Dendritic cell treated with granulocyte-macrophage colony-stimulating factor and Interleukin-4, amounts not matched to agents 40 ng/mL and 50 ng/mL, for 4 days (primary cell): ENCODE data around the gene AHCYL2.
A peak's percentile ranks its signal among the peaks of the same experiment; 100 is the strongest.
"Not testable (repeated sequence)": the region's sequence is repeated elsewhere in the genome, so short reads cannot be mapped to it uniquely, and the experiment has no call there.

Experiments
- H3K27ac Mint-ChIP-seq: one replicate; pipeline ENCODE4 v1.8.0; 2022; ENCODE audit warnings: mild to moderate bottlenecking, mixed read lengths
- H3K27me3 Mint-ChIP-seq: one replicate; pipeline ENCODE4 v1.8.0; 2022; ENCODE audit warnings: mild to moderate bottlenecking, mixed read lengths
- H3K36me3 Mint-ChIP-seq: one replicate; pipeline ENCODE4 v1.8.0; 2022; ENCODE audit warnings: low read depth, mixed read lengths
- H3K4me1 Mint-ChIP-seq: one replicate; pipeline ENCODE4 v1.8.0; 2022; ENCODE audit warnings: low read depth, mixed read lengths
- H3K4me3 Mint-ChIP-seq: one replicate; pipeline ENCODE4 v1.8.0; 2022; ENCODE audit warnings: mild to moderate bottlenecking, moderate library complexity, mixed read lengths
- H3K9me3 Mint-ChIP-seq: one replicate; pipeline ENCODE4 v1.8.0; 2022; ENCODE audit warnings: mixed read lengths
- intact Hi-C: fragments of 100-400 bp; cut with micrococcal nuclease; formaldehyde crosslinking; loops from one replicate; pipeline ENCODE4 v1.15.0; 2022

AHCYL2 gene

GRCh38 chr7:129202058-129202777 is 22.6 kb upstream of the AHCYL2 start:
- no peaks in the 10 kb centered on the region for H3K36me3 Mint-ChIP-seq
- peaks cover 21% of the 10 kb centered on the region for H3K4me1 Mint-ChIP-seq
- H3K9me3 Mint-ChIP-seq: no peaks in the 10 kb centered on the region
- no peaks in the 10 kb centered on the region for H3K27me3 Mint-ChIP-seq
- intact Hi-C loops: no loop called here
- peak overlapping the region; percentile 58 for H3K27ac Mint-ChIP-seq
- H3K4me3 Mint-ChIP-seq: no peak overlapping the region

DNA sequence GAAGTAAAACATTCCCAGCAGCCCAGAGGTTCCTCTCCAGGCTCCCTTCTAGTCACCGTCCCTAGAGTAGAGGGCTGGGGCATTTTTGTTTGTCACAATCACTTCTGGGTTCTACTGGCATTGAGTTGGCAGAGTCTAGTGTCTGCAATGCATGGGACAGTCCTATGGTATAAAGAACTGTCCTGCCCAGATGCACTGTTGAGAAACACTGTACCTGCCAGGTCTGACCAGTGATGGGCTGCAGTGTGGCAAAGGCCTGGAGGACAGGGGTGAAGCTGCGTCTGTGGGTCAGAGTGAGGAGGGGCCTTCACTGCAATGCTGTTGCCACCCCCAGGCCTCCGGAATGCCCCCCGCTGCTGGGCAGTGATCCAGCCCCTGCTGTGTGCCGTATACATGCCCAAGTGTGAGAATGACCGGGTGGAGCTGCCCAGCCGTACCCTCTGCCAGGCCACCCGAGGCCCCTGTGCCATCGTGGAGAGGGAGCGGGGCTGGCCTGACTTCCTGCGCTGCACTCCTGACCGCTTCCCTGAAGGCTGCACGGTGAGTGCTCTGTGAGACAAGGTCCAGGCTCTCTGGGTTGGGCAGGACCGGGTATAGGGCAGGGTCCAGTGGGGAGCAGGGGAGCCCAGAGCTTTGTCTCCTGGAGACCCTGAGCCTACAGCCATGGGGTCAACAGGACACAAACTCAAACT is 21.6 kb upstream of the AHCYL2 start:
- peaks cover 13% of the 10 kb centered on the region for H3K4me1 Mint-ChIP-seq
- H3K4me3 Mint-ChIP-seq: no peak overlapping the region
- H3K27ac Mint-ChIP-seq: peak overlapping the region; percentile 58
- H3K36me3 Mint-ChIP-seq: no peaks in the 10 kb centered on the region
- no peaks in the 10 kb centered on the region for H3K27me3 Mint-ChIP-seq
- no peaks in the 10 kb centered on the region for H3K9me3 Mint-ChIP-seq
- intact Hi-C loops: no loop called here

GRCh38 chr7:129205126-129205818 is 19.6 kb upstream of the AHCYL2 start:
- H3K36me3 Mint-ChIP-seq: no peaks in the 10 kb centered on the region
- H3K27ac Mint-ChIP-seq: no peak overlapping the region
- H3K9me3 Mint-ChIP-seq: no peaks in the 10 kb centered on the region
- H3K4me3 Mint-ChIP-seq: no peak overlapping the region
- intact Hi-C loops: no loop called here
- H3K4me1 Mint-ChIP-seq: peaks cover 9% of the 10 kb centered on the region
- peaks cover 5% of the 10 kb centered on the region for H3K27me3 Mint-ChIP-seq

DNA sequence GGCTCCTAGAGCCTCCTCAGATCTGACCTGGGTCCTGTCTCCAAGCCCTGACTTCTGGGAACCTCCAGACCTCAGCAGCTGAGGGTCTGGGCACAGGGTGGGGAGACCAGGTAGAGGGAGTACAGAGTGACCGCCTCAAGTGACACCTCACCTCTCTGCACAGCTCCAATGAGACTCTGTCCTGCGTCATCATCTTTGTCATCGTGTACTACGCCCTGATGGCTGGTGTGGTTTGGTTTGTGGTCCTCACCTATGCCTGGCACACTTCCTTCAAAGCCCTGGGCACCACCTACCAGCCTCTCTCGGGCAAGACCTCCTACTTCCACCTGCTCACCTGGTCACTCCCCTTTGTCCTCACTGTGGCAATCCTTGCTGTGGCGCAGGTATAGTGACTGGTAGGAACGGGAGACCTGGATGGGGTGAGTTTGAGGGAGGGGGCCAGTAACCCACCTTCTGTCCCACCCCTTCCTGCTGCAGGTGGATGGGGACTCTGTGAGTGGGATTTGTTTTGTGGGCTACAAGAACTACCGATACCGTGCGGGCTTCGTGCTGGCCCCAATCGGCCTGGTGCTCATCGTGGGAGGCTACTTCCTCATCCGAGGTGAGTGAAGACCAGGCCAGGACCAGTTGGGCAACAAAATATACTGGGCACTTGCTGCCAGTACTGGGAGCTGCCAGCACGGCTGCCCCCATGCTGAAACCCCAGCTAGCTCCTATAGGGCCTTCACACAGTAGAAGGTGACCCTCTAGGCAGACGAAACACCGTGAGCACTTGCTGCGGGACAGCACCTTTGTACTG is 18.6 kb upstream of the AHCYL2 start:
- Mint-ChIP-seq H3K27me3 (peaks cover 7% of the 10 kb centered on the region), H3K9me3 (no peaks in the 10 kb centered on the region), H3K4me3 (no peak overlapping the region), H3K4me1 (peaks cover 9% of the 10 kb centered on the region), H3K27ac (no peak overlapping the region), H3K36me3 (no peaks in the 10 kb centered on the region)
- intact Hi-C loops: no loop called here

DNA sequence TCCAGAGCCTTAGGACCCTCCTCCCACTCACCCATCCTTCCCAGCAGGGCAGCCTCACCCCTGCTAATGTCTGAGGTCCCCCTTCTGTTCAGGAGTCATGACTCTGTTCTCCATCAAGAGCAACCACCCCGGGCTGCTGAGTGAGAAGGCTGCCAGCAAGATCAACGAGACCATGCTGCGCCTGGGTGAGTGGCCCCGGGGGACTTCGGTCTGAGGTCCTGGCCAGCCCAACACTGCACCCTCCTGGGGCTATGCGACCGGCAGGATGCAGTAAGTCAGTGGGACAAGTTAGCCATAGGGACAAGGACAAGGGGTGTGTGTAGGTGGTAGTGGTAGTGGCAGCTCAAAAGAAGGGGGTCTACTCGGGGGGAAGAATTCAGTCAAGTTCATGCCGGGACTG is 16.2 kb upstream of the AHCYL2 start:
- intact Hi-C loops: no loop called here
- no peak overlapping the region for H3K27ac Mint-ChIP-seq
- H3K9me3 Mint-ChIP-seq: no peaks in the 10 kb centered on the region
- H3K27me3 Mint-ChIP-seq: peaks cover 7% of the 10 kb centered on the region
- H3K4me1 Mint-ChIP-seq: peaks cover 10% of the 10 kb centered on the region
- no peaks in the 10 kb centered on the region for H3K36me3 Mint-ChIP-seq
- H3K4me3 Mint-ChIP-seq: no peak overlapping the region

GRCh38 chr7:129209067-129209926 is 15.5 kb upstream of the AHCYL2 start:
- Mint-ChIP-seq H3K27me3 (peaks cover 7% of the 10 kb centered on the region), H3K27ac (no peak overlapping the region), H3K4me1 (peaks cover 16% of the 10 kb centered on the region), H3K36me3 (no peaks in the 10 kb centered on the region), H3K4me3 (no peak overlapping the region), H3K9me3 (no peaks in the 10 kb centered on the region)
- intact Hi-C loops: no loop called here

DNA sequence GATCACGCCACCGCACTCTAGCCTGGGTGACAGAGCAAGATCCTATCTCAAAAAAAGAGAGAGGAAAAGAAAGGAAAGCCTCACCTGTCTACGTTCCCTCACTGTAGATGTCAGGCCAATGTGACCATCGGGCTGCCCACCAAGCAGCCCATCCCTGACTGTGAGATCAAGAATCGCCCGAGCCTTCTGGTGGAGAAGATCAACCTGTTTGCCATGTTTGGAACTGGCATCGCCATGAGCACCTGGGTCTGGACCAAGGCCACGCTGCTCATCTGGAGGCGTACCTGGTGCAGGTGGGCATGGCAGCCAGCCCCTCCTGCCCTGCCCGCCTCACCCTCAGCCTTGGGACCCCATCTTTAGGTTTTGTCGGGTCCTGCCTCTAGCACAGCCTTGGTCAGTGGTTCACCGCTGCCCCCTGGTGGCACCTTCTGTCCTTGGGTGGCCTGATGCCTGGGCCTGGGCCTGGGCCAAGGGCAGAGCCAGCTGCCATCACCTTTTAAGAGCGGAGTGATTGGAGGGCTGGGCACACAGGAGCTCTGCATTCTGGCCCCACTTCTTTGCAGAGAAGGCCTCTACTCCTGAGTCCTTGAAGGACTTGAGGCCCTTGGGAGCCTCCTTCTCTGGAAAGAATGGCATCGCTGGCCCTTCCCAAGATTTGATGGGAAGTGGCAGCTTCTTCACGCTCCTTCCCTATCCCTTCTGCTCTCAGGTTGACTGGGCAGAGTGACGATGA is 14.4 kb upstream of the AHCYL2 start:
- H3K4me1 Mint-ChIP-seq: peaks cover 18% of the 10 kb centered on the region
- H3K4me3 Mint-ChIP-seq: no peak overlapping the region
- no peak overlapping the region for H3K27ac Mint-ChIP-seq
- no peaks in the 10 kb centered on the region for H3K36me3 Mint-ChIP-seq
- intact Hi-C loops: loop anchor here (1.0 to 5.0 kb wide), 2 partner anchors 46 to 308 kb away; no protein-coding TSS in a partner anchor
- H3K9me3 Mint-ChIP-seq: no peaks in the 10 kb centered on the region
- peaks cover 7% of the 10 kb centered on the region for H3K27me3 Mint-ChIP-seq

GRCh38 chr7:129210989-129211312 is 13.9 kb upstream of the AHCYL2 start:
- no peaks in the 10 kb centered on the region for H3K36me3 Mint-ChIP-seq
- intact Hi-C loops: loop anchor here (1.0 to 5.0 kb wide), 2 partner anchors 47 to 309 kb away; no protein-coding TSS in a partner anchor
- H3K9me3 Mint-ChIP-seq: no peaks in the 10 kb centered on the region
- H3K4me3 Mint-ChIP-seq: no peak overlapping the region
- H3K4me1 Mint-ChIP-seq: peaks cover 18% of the 10 kb centered on the region
- no peak overlapping the region for H3K27ac Mint-ChIP-seq
- H3K27me3 Mint-ChIP-seq: peaks cover 10% of the 10 kb centered on the region

GRCh38 chr7:129212126-129212525 is 12.7 kb upstream of the AHCYL2 start:
- Mint-ChIP-seq H3K9me3 (no peaks in the 10 kb centered on the region), H3K4me1 (peaks cover 18% of the 10 kb centered on the region), H3K36me3 (no peaks in the 10 kb centered on the region), H3K27me3 (peaks cover 13% of the 10 kb centered on the region), H3K27ac (no peak overlapping the region), H3K4me3 (no peak overlapping the region)
- intact Hi-C loops: loop anchor here (5.0 kb wide), 1 partner anchor 310 kb away; no protein-coding TSS in a partner anchor

DNA sequence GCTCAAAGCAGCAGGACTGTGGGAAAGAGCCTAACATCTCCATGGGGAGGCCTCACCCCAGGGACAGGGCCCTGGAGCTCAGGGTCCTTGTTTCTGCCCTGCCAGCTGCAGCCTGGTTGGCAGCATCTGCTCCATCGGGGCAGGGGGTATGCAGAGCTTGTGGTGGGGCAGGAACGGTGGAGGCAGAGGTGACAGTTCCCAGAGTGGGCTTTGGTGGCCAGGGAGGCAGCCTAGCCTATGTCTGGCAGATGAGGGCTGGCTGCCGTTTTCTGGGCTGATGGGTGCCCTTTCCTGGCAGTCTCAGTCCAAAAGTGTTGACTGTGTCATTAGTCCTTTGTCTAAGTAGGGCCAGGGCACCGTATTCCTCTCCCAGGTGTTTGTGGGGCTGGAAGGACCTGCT is 12.2 kb upstream of the AHCYL2 start:
- Mint-ChIP-seq H3K4me1 (peaks cover 18% of the 10 kb centered on the region), H3K4me3 (no peak overlapping the region)
- intact Hi-C loops: loop anchor here (5.0 kb wide), 1 partner anchor 310 kb away; no protein-coding TSS in a partner anchor

DNA sequence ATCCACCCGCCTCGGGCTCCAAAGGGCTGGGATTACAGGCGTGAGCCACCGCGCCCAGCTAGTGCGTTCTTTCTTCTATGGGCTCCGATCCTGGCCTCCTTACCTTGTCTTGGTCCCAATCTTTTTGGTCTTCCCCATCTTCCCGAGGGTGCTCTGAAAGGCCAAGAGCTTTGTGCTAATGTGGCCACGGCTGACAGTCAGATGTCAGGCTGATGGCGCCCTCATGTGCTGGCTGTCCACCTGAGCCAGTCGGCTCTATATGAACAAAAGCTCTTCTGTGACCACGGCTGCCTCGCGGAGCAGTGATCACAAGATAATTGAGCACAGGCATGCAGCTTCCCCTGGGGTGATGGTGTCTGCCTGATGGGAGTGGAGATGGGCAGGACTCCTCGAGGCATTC is 11.0 kb upstream of the AHCYL2 start:
- Mint-ChIP-seq H3K36me3 (no peaks in the 10 kb centered on the region), H3K27me3 (peaks cover 17% of the 10 kb centered on the region), H3K9me3 (no peaks in the 10 kb centered on the region), H3K4me3 (no peak overlapping the region), H3K4me1 (peaks cover 23% of the 10 kb centered on the region), H3K27ac (no peak overlapping the region)
- intact Hi-C loops: loop anchor here (5.0 kb wide), 1 partner anchor 312 kb away; no protein-coding TSS in a partner anchor

More for the DNA sequence above, 12.2 kb upstream of the AHCYL2 start:
- H3K27me3 Mint-ChIP-seq: peaks cover 13% of the 10 kb centered on the region
- H3K9me3 Mint-ChIP-seq: no peaks in the 10 kb centered on the region
- H3K27ac Mint-ChIP-seq: peak overlapping the region; percentile 6
- H3K36me3 Mint-ChIP-seq: no peaks in the 10 kb centered on the region

- Mint-ChIP-seq H3K4me1 (peaks cover 25% of the 10 kb centered on the region), H3K27me3 (peaks cover 11% of the 10 kb centered on the region)
- H3K9me3 Mint-ChIP-seq, H3K36me3 Mint-ChIP-seq, intact Hi-C loops, H3K27ac Mint-ChIP-seq, H3K4me3 Mint-ChIP-seq: not testable (repeated sequence)
Observed at GRCh38 chr7:129215691-129216090, 9.1 kb upstream of the AHCYL2 start.
